Lung (tissue), 16 donors: ENCODE results near the gene SPIB. TPM values are rescaled to one million over a fixed set of nuclear protein-coding genes. Genes with fewer than 3 reads are reported as not detected.
A peak's percentile ranks its signal among the peaks of the same experiment; 100 is the strongest.

Experiments
- ATAC-seq: fragments of 200-7000 bp; cut with Tn5 transposase; one replicate; pipeline ENCODE4 v1.9.1; 2020; ENCODE audit warnings: moderate number of reproducible peaks; ENCODE audit not compliant: insufficient read depth, low FRiP score
- DNase-seq, 3 donors: peaks; one replicate each; pipeline ENCODE4 v3.0.0-alpha.2; 2013 to 2017
- H3K27ac ChIP-seq, 2 donors: one replicate each; pipeline ENCODE4 v1.5.1; 2013; ENCODE audit warnings: mild to moderate bottlenecking in 2 of 2, moderate library complexity in 2 of 2, control low read depth in 1 of 2, inconsistent platforms in 1 of 2, low read depth in 1 of 2, low read length in 1 of 2
- H3K27me3 ChIP-seq, 3 donors: one replicate each; pipeline ENCODE4 v1.5.1; 2013; ENCODE audit warnings: low read length in 2 of 3; ENCODE audit not compliant: control insufficient read depth in 3 of 3, insufficient read depth in 3 of 3
- H3K36me3 ChIP-seq, 4 donors: one replicate each; pipeline ENCODE4 v1.5.1; 2013; ENCODE audit warnings: low read length in 4 of 4, mild to moderate bottlenecking in 1 of 4, moderate library complexity in 1 of 4; ENCODE audit not compliant: control insufficient read depth in 4 of 4, insufficient read depth in 4 of 4
- H3K4me1 ChIP-seq, 5 donors: one replicate each; pipeline ENCODE4 v1.5.1; 2013; ENCODE audit warnings: low read length in 5 of 5, mild to moderate bottlenecking in 2 of 5, moderate library complexity in 1 of 5; ENCODE audit not compliant: control insufficient read depth in 5 of 5, insufficient read depth in 5 of 5
- H3K4me3 ChIP-seq: one replicate; pipeline ENCODE4 v1.5.1; 2013; ENCODE audit warnings: mild to moderate bottlenecking, control low read depth, moderate library complexity
- H3K9ac ChIP-seq, 2 donors: one replicate each; pipeline ENCODE4 v1.5.1; 2013; ENCODE audit warnings: low read length in 2 of 2, control low read depth in 1 of 2; ENCODE audit not compliant: insufficient read depth in 1 of 2
- H3K9me3 ChIP-seq, 4 donors: one replicate each; pipeline ENCODE4 v1.5.1; 2013; ENCODE audit warnings: low read length in 3 of 4, mild to moderate bottlenecking in 1 of 4, moderate library complexity in 1 of 4; ENCODE audit not compliant: control insufficient read depth in 4 of 4, insufficient read depth in 3 of 4
- CTCF ChIP-seq: IDR thresholded peaks from 2 replicates; pipeline ENCODE4 v1.5.1; 2012; ENCODE audit warnings: mild to moderate bottlenecking; ENCODE audit errors: control extremely low read depth, extremely low read depth
- WGBS, 2 donors: extraction: QIAGEN DNeasy Blood & Tissue Kit; methylation state at CpG; one replicate each; pipeline ENCODE4 v1.1.7; 2013; 5-methylcytosine and 5-hydroxymethylcytosine counted together
- long read RNA-seq, 5 donors: transcript quantifications; one replicate each; lab custom pipeline, GENCODE V29; 2026
- polyA plus RNA-seq, 2 donors: library from polyadenylated mRNA; stranded (reverse); fragments of 200-250 nt; gene quantifications; one replicate each; pipeline ENCODE4 v1.2.1, GENCODE V29; 2013
- total RNA-seq, 2 donors: library from RNA; depleted of rRNA in 1 of 2; stranded (reverse); fragments of >200 nt in 1 of 2; gene quantifications; one replicate each; pipeline ENCODE4 v1.2.1, GENCODE V29; 2014 to 2021
- donor health status: control.
- donor health status: control.
- donor health status: Bipolar disorder and iron deficiency.
- donor health status: healthy.
- donor health status: DM: yes; HTN: yes; CAD: no.

SPIB gene
- total RNA-seq (10 to 100 TPM in 1 of 2 donors, under 1 TPM in 1; 0.31 to 10.5 TPM), polyA plus RNA-seq (under 1 TPM; 0.22 to 0.98 TPM)
- long read RNA-seq, donor 1, result 0 reads
- long read RNA-seq, donor 2, result 0 reads
- long read RNA-seq, donor 3, result 0 reads
- long read RNA-seq, donor 4, result 0 reads
- long read RNA-seq, donor 5, partial matches to known transcripts, result 0 of 1 reads
- long read RNA-seq, donor 5, other reads (novel, unspliced or antisense), result 0 of 1 reads

- Histone ChIP-seq H3K4me1 (peaks cover 0 to 4% (median 0%) of the 10 kb centered on the region in 5 donors), H3K9me3 (no peaks in the 10 kb centered on the region), H3K27me3 (peaks cover 0 to 14% (median 12%) of the 10 kb centered on the region in 3 donors), H3K27ac (no peak within 1 kb of the TSS), H3K36me3 (peaks cover 0 to 2% (median 0%) of the 10 kb centered on the region in 4 donors), H3K4me3 (no peak within 1 kb of the TSS), H3K9ac (peak within 1 kb of the TSS in 1 of 2 donors; percentile 5)
- TF ChIP-seq CTCF, result no peak
- no peak for ATAC-seq
- peak in 2 of 3 donors; percentile 38 to 50 for DNase-seq
- WGBS, 2 donors, result 27 to 42% methylated on average over 33 to 34 of the region's 34 CpGs
Observed at GRCh38 chr19:50418176-50419021, at the start of gene SPIB. Gene SPIB (plus strand): TSS chr19:50418938. CDS start chr19:50418963, 25 bp downstream.

DNA sequence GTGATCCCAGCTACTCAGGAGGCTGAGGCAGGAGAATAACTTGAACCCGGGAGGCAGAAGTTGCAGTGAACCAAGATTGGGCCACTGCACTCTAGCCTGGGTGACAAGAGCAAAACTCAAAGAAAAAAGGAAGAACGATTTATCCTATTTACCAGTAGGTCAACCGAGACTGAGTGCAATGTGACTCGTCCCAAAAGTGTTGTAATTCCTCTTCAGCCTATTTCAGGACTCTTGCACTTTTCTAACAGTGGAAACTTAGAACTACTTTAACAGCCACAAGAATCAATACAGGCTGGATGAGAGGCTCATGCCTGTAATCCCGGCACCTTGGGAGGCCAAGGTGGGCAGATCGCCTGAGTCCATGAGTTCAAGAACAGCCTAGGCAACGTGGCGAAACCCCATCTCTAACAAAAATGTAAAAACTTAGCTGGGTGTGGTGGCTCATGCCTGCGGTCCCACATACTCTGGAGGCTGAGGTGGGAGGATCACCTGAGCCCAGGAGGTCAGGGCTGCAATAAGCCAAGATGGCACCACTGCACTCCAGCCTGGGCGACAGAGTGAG lies 46.7 kb upstream of the SPIB start:
- Histone ChIP-seq H3K27me3 (no peaks in the 10 kb centered on the region), H3K27ac (peak overlapping the region in 1 of 2 donors; percentile 72), H3K4me1 (peaks cover 0 to 10% (median 2%) of the 10 kb centered on the region in 5 donors), H3K4me3 (no peak overlapping the region), H3K9me3 (no peaks in the 10 kb centered on the region), H3K9ac (no peak overlapping the region), H3K36me3 (no peaks in the 10 kb centered on the region)
- 58 to 59% methylated on average over 10 of the region's 10 CpGs for WGBS, 2 donors
- no peak for ATAC-seq
- DNase-seq, result no peak
- no peak for TF ChIP-seq CTCF

DNA sequence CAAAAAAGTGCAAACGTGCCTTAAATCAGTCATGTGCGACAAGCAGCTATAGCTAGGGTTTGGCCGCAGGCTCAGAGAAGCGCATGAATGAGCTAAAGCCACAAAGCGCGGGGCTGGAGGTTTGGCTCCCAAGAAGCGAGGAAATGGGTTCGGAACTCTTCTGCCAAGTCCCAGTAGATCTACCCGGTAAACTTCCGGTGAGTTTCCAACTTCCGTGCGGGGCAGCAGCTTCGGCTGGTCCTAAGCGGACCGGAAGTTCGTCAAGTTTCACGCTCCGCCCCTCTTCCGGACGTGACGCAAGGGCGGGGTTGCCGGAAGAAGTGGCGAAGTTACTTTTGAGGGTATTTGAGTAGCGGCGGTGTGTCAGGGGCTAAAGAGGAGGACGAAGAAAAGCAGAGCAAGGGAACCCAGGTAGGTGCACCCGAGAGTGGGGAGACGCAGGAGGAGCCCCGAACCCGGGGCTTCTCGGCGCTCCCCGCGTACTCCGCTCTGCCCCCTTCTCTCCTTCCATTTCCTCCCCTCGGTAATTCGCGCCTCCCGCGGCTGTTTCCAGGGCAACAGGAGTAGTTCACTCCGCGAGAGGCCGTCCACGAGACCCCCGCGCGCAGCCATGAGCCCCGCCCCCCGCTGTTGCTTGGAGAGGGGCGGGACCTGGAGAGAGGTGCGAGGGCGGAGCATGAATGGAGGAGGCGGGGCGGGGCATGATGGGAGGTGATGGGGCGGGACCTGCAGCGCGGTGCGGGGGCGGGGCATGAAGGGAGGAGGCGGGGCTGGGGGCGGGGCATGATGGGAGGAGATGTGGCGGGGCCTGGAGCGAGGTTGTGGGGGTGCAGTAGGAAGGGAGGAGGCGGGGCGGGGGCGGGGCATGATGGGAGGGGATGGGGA lies 42.3 kb upstream of the SPIB start, which contains the start of gene NR1H2:
NR1H2 (plus strand) TSS at position 292 of the 885 bp plus-strand sequence. CDS start 1,149 bp downstream, outside the sequence.
- Histone ChIP-seq H3K36me3 (peaks cover 3 to 37% (median 16%) of the 10 kb centered on the region in 4 donors), H3K27ac (peak within 1 kb of the TSS; percentile 98), H3K4me3 (peak within 1 kb of the TSS; percentile 80), H3K4me1 (peaks cover 0 to 22% (median 2%) of the 10 kb centered on the region in 5 donors), H3K27me3 (no peaks in the 10 kb centered on the region), H3K9me3 (no peaks in the 10 kb centered on the region), H3K9ac (peak within 1 kb of the TSS; percentile 77 to 89)
- WGBS, 2 donors, result 2% methylated on average over 61 to 67 of the region's 67 CpGs
- no peak for TF ChIP-seq CTCF
- peak; percentile 96 to 99 (median 98) for DNase-seq
- ATAC-seq, result peak; percentile 91
